Mesenchymal stem cell (in vitro differentiated cells and primary cell): ENCODE measurements around the gene POU2F3.
"Not testable (repeated sequence)": the region's sequence is repeated elsewhere in the genome, so short reads cannot be mapped to it uniquely, and the experiment has no call there.

Experiments used
- DNase-seq: peaks from one replicate; pipeline ENCODE4 v3.0.0-alpha.2; 2013
- H2AFZ ChIP-seq: one replicate; pipeline ENCODE4 v1.6.1; 2013; ENCODE audit warnings: low read depth, mild to moderate bottlenecking, control low read depth, inconsistent platforms, low read length, moderate library complexity
- H2AK5ac ChIP-seq: 2 replicates; pipeline ENCODE4 v1.6.1; 2013; ENCODE audit warnings: low read length, moderate library complexity, mild to moderate bottlenecking, inconsistent platforms; ENCODE audit not compliant: severe bottlenecking
- H2BK120ac ChIP-seq: one replicate; pipeline ENCODE4 v1.6.1; 2013; ENCODE audit warnings: low read depth, mild to moderate bottlenecking, inconsistent platforms, low read length, moderate library complexity
- H2BK12ac ChIP-seq, 2 experiments: one replicate each; pipeline ENCODE4 v1.6.1; 2013; ENCODE audit warnings: inconsistent platforms in 2 of 2, low read length in 2 of 2, mild to moderate bottlenecking in 2 of 2, moderate library complexity in 2 of 2, control low read depth in 1 of 2
- H2BK15ac ChIP-seq: one replicate; pipeline ENCODE4 v1.6.1; 2013; ENCODE audit warnings: mild to moderate bottlenecking, low read depth, inconsistent platforms; ENCODE audit not compliant: poor library complexity, severe bottlenecking
- H2BK5ac ChIP-seq: 2 replicates; pipeline ENCODE4 v1.6.1; 2013; ENCODE audit warnings: low read depth, mild to moderate bottlenecking, low read length, control low read depth, inconsistent platforms; ENCODE audit not compliant: poor library complexity, severe bottlenecking
- H3K14ac ChIP-seq, 2 experiments: one replicate each; pipeline ENCODE4 v1.6.1; 2013; ENCODE audit warnings: inconsistent platforms in 2 of 2, low read length in 2 of 2, control low read depth in 1 of 2, mild to moderate bottlenecking in 1 of 2, moderate library complexity in 1 of 2
- H3K18ac ChIP-seq, 2 experiments: one replicate each; pipeline ENCODE4 v1.6.1; 2013; ENCODE audit warnings: inconsistent platforms in 2 of 2, low read length in 2 of 2, control low read depth in 1 of 2, low read depth in 1 of 2, mild to moderate bottlenecking in 1 of 2
- H3K23ac ChIP-seq, 2 experiments: one replicate each; pipeline ENCODE4 v1.6.1; 2013; ENCODE audit warnings: inconsistent platforms in 2 of 2, low read length in 2 of 2, mild to moderate bottlenecking in 2 of 2, moderate library complexity in 2 of 2, control low read depth in 1 of 2
- H3K27ac ChIP-seq: 2 replicates; pipeline ENCODE4 v1.5.1; 2013; ENCODE audit warnings: mild to moderate bottlenecking, moderate library complexity, low read length, control low read depth, inconsistent platforms; ENCODE audit not compliant: poor library complexity, severe bottlenecking
- H3K27me3 ChIP-seq, 2 experiments: 2 replicates each; pipeline versions ENCODE4 v1.6.1 to v1.7.0; 2013; ENCODE audit warnings: low read length in 2 of 2, mild to moderate bottlenecking in 2 of 2, moderate library complexity in 2 of 2, control low read depth in 1 of 2, inconsistent platforms in 1 of 2; ENCODE audit not compliant: control insufficient read depth in 1 of 2, insufficient read depth in 1 of 2
- H3K36me3 ChIP-seq, 2 experiments: 2 replicates each; pipeline versions ENCODE4 v1.6.1 to v1.7.0; 2013; ENCODE audit warnings: low read length in 2 of 2, control low read depth in 1 of 2, inconsistent platforms in 1 of 2, low read depth in 1 of 2, mild to moderate bottlenecking in 1 of 2; ENCODE audit not compliant: insufficient read depth in 2 of 2, control insufficient read depth in 1 of 2
- H3K4ac ChIP-seq, 2 experiments: one replicate each; pipeline ENCODE4 v1.6.1; 2013; ENCODE audit warnings: inconsistent platforms in 2 of 2, low read length in 2 of 2, mild to moderate bottlenecking in 2 of 2, moderate library complexity in 2 of 2, control low read depth in 1 of 2, low read depth in 1 of 2
- H3K4me1 ChIP-seq: 2 replicates; pipeline ENCODE4 v1.6.1; 2013; ENCODE audit warnings: low read depth, low read length, control low read depth; ENCODE audit not compliant: control insufficient read depth, insufficient read depth
- H3K4me2 ChIP-seq: 2 replicates; pipeline ENCODE4 v1.6.1; 2013; ENCODE audit warnings: low read length, mild to moderate bottlenecking, inconsistent platforms; ENCODE audit not compliant: poor library complexity, severe bottlenecking
- H3K4me3 ChIP-seq, 2 experiments: 2 replicates each; pipeline versions ENCODE4 v1.5.1 to v1.7.0; 2013; ENCODE audit warnings: low read length in 2 of 2, mild to moderate bottlenecking in 2 of 2, control low read depth in 1 of 2, low read depth in 1 of 2; ENCODE audit not compliant: insufficient read depth in 1 of 2
- H3K79me1 ChIP-seq: replicated peaks from 2 replicates; pipeline ENCODE4 v1.6.1; 2013; ENCODE audit warnings: mild to moderate bottlenecking, control low read depth, low read length, inconsistent platforms; ENCODE audit not compliant: poor library complexity, severe bottlenecking
- H3K9ac ChIP-seq: 2 replicates; pipeline ENCODE4 v1.7.0; 2013; ENCODE audit warnings: mild to moderate bottlenecking, low read length, moderate library complexity
- H3K9me3 ChIP-seq: 2 replicates; pipeline ENCODE4 v1.7.0; 2013; ENCODE audit warnings: mild to moderate bottlenecking, low read length; ENCODE audit not compliant: control insufficient read depth
- H4K8ac ChIP-seq: one replicate; pipeline ENCODE4 v1.6.1; 2013; ENCODE audit warnings: inconsistent platforms, mild to moderate bottlenecking, low read length, moderate library complexity
- H4K91ac ChIP-seq: one replicate; pipeline ENCODE4 v1.6.1; 2013; ENCODE audit warnings: mild to moderate bottlenecking, low read length, inconsistent platforms
- WGBS: methylation state at CpG from one replicate; pipeline ENCODE4 v1.1.7; 2013; ENCODE audit warnings: mixed read lengths; 5-methylcytosine and 5-hydroxymethylcytosine counted together

POU2F3 gene

DNA sequence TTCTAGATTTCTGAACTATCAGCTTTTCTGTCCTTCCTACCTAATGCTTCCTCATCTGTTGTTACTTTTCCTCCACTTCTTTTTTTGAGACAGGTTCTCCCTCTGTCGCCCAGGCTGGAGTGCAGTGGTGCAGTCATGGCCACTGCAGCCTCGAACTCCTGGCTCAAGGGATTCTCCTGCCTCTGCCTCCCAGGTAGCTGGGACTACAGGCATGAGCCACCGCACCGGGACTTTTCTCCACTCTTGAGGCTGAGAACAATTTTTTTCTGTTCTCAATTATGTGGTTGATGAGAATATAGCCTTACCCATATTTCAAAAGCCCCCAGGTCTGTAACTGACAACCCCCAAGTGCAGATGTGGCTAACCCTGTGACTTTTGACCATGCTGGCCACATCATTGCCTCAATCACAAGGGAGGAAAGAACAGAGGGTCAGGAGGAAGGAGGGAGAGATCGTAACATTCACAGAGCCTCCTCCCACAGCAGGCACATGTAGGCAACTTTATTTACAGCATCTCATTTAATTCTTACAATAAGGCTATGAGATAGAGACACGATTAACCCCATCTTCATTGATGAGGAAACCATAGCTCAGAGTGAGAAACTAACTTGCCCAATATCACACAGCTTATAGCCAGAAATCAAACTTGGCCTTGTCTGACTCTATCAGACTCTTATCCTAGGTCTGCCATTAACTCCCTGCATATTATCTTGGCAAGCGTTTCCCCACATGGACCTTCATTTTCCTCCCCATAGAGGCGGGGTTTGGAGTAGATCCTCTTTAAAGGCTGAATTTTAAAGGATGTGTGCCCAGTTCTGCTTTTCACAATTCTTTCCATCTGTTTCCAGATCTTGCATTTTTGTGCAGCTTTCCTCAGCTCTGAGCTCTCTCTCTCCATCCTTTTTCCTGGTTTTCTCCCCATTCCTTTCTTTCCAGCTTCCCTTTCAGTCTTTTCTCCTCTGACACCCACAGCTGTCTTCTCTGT, 9.6 kb downstream of the POU2F3 start:
- Histone ChIP-seq H2AFZ (no peak overlapping the region), H2BK120ac (no peak overlapping the region), H3K4me2 (no peak overlapping the region), H3K4me1 (peaks cover 4% of the 10 kb centered on the region), H4K8ac (no peak overlapping the region), H3K4ac (no peak overlapping the region), H2BK15ac (no peak overlapping the region), H4K91ac (no peak overlapping the region), H3K9me3 (no peaks in the 10 kb centered on the region), H3K36me3 (no peaks in the 10 kb centered on the region), H3K23ac (no peak overlapping the region), H3K4me3 (no peak overlapping the region), H2BK5ac (no peak overlapping the region), H3K9ac (no peak overlapping the region), H2BK12ac (no peak overlapping the region), H2AK5ac (no peak overlapping the region), H3K79me1 (no peaks in the 10 kb centered on the region), H3K18ac (no peak overlapping the region), H3K27me3 (peaks cover 26 to 65% of the 10 kb centered on the region in 2 experiments), H3K14ac (no peak overlapping the region), H3K27ac (no peak overlapping the region)
- no peak for DNase-seq
- WGBS: 88% methylated on average over 6 of the region's 8 CpGs

DNA sequence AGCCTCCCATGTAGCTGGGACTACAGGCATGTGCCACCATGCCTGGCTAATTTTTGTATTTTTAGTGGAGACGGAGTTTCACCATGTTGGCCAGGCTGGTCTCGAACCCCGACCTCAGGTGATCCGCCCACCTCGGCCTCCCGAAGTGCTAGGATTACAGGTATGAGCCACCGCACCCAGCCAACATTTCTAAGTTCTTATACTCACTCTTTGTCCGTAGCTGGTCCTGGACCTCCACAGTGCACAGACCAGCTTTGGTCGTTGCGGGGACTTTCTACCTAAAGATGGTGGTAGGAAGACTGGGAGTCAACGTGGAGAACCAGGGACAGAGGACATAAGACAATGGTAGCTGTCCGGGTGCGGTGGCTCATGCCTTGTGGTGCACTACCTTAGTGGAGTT, 13.4 kb downstream of the POU2F3 start:
- H3K4ac ChIP-seq, H2BK12ac ChIP-seq, H3K4me2 ChIP-seq, H4K91ac ChIP-seq, H4K8ac ChIP-seq, H3K27ac ChIP-seq, H3K14ac ChIP-seq, H3K9ac ChIP-seq, H3K23ac ChIP-seq, H3K9me3 ChIP-seq, H2BK120ac ChIP-seq, H3K4me1 ChIP-seq, H3K79me1 ChIP-seq, H3K18ac ChIP-seq, H2AK5ac ChIP-seq, H2BK5ac ChIP-seq, H3K36me3 ChIP-seq, H2AFZ ChIP-seq, H3K4me3 ChIP-seq, H2BK15ac ChIP-seq, DNase-seq: not testable (repeated sequence)
- peaks cover 64 to 69% of the 10 kb centered on the region in 2 experiments for H3K27me3 ChIP-seq
- 92% methylated on average over 13 of the region's 13 CpGs for WGBS

DNA sequence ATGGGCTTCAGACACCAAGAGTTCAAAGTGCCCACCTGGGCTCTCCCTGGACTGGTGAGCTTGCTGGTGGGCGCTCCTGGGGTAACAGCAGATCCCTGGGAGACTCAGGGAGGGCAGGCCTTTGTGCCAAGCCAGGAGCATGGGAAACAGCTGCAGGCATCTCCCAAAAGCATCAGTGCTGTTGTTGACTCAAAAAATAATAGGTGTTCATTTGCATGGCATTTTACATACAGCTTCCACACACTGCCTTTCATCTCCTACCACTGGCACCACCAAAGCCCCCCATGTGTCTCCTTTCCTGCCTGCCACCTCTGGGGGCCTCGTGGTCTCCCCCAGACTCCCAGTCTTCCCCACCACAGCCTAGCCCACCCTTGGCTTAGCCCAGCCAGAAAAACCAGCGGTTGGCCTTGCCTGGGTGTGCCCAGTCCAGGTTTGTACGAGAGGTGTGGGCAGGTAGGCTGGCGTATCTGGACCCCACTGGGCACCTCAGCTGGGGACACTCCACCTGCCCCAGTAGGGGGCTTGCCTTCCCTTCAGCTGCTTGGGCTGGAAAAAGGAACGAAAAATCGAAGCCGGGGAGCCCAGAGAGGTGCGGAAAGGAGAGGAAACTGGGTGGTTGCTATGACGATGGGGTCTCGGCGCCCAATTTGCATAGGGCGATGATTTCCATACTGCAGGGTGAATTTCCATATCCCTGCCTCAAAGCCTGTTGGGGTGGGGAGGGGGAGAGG, 15.0 kb downstream of the POU2F3 start:
- H3K4me2 ChIP-seq: no peak overlapping the region
- H3K4me1 ChIP-seq: no peaks in the 10 kb centered on the region
- H3K23ac ChIP-seq: no peak overlapping the region
- no peaks in the 10 kb centered on the region for H3K79me1 ChIP-seq
- DNase-seq: no peak
- H3K4me3 ChIP-seq: no peak overlapping the region
- no peak overlapping the region for H3K27ac ChIP-seq
- H3K4ac ChIP-seq: no peak overlapping the region
- no peak overlapping the region for H4K91ac ChIP-seq
- H3K14ac ChIP-seq: no peak overlapping the region
- no peaks in the 10 kb centered on the region for H3K9me3 ChIP-seq
- 19% methylated on average over 13 of the region's 13 CpGs for WGBS
- peaks cover 73 to 75% of the 10 kb centered on the region in 2 experiments for H3K27me3 ChIP-seq
- no peak overlapping the region for H4K8ac ChIP-seq
- H2AK5ac ChIP-seq: no peak overlapping the region
- no peak overlapping the region for H3K9ac ChIP-seq
- no peak overlapping the region for H2BK15ac ChIP-seq
- H3K18ac ChIP-seq: no peak overlapping the region
- H2BK5ac ChIP-seq: no peak overlapping the region
- H2AFZ ChIP-seq: no peak overlapping the region
- no peaks in the 10 kb centered on the region for H3K36me3 ChIP-seq
- H2BK12ac ChIP-seq: no peak overlapping the region
- no peak overlapping the region for H2BK120ac ChIP-seq

DNA sequence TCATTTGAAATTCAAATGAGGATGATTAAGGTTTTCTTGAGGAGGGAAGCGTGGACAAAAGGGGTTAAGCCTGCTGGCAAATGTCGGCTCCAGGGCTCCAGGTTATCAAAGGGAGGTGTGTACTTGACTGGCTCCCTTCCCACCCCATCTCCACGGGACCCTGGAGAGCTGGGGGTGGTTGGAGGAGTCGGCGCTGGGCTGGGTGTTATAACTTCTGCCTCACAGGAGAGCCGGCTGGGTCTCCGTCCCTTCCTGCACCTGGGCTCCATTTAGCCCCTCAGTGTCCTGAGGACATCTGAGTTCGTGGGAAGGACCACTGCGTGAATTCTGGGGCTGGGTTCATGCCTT, 15.6 kb downstream of the POU2F3 start:
- H2AK5ac ChIP-seq: no peak overlapping the region
- H3K27ac ChIP-seq: no peak overlapping the region
- H4K91ac ChIP-seq: no peak overlapping the region
- H3K18ac ChIP-seq: no peak overlapping the region
- peaks cover 68 to 76% of the 10 kb centered on the region in 2 experiments for H3K27me3 ChIP-seq
- no peaks in the 10 kb centered on the region for H3K36me3 ChIP-seq
- H2BK15ac ChIP-seq: no peak overlapping the region
- 10% methylated on average over 7 of the region's 9 CpGs for WGBS
- no peak overlapping the region for H2BK120ac ChIP-seq
- no peak overlapping the region for H3K14ac ChIP-seq
- H3K9ac ChIP-seq: no peak overlapping the region
- H2BK12ac ChIP-seq: no peak overlapping the region
- H3K9me3 ChIP-seq: no peaks in the 10 kb centered on the region
- H3K4me3 ChIP-seq: no peak overlapping the region
- no peaks in the 10 kb centered on the region for H3K4me1 ChIP-seq
- no peak overlapping the region for H3K4me2 ChIP-seq
- no peaks in the 10 kb centered on the region for H3K79me1 ChIP-seq
- no peak overlapping the region for H3K4ac ChIP-seq
- H2AFZ ChIP-seq: no peak overlapping the region
- no peak overlapping the region for H2BK5ac ChIP-seq
- H3K23ac ChIP-seq: no peak overlapping the region
- DNase-seq: no peak
- H4K8ac ChIP-seq: no peak overlapping the region
